Pancreas (tissue), 10 donors: ENCODE results near the gene CNTN5. TPM values are rescaled to one million over a fixed set of nuclear protein-coding genes. Genes with fewer than 3 reads are reported as not detected.

ENCODE experiments used
- ATAC-seq, 4 donors: fragments of 200-7000 bp; cut with Tn5 transposase; one replicate each; pipeline versions ENCODE4 v1.8.0 to v1.9.1; 2020; ENCODE audit warnings: mild to moderate bottlenecking in 4 of 4, moderate library complexity in 4 of 4
- DNase-seq, 6 donors: peaks; one replicate each; pipeline ENCODE4 v3.0.0-alpha.2; 2020
- FAIRE-seq: peaks from 2 replicates; lab custom pipeline; 2012; peaks lifted over from hg19 to GRCh38; lab: Jason Lieb, UNC
- H3K27ac ChIP-seq, 4 donors: fragments of 200-600 bp; sonication (generic); 1 replicate in 3 of 4; 2 replicates in 1 of 4; pipeline versions ENCODE4 v1.5.0 to v1.8.0; 2020
- H3K27me3 ChIP-seq, 4 donors: fragments of 200-600 bp; one replicate each; pipeline ENCODE4 v1.8.0; 2021
- H3K36me3 ChIP-seq, 3 donors: fragments of 200-600 bp; sonication (generic) in 1 of 3; one replicate each; pipeline versions ENCODE4 v1.5.0 to v1.8.0; 2020 to 2021
- H3K4me1 ChIP-seq, 3 donors: fragments of 200-600 bp; one replicate each; pipeline ENCODE4 v1.8.0; 2021
- H3K4me3 ChIP-seq, 4 donors: fragments of 200-600 bp; sonication (generic) in 2 of 4; one replicate each; pipeline versions ENCODE4 v1.5.0 to v1.8.0; 2020 to 2021
- H3K9me3 ChIP-seq, 4 donors: fragments of 200-600 bp; one replicate each; pipeline ENCODE4 v1.8.0; 2021
- WGBS, 2 donors: extraction: QIAGEN DNeasy Blood & Tissue Kit; methylation state at CpG; one replicate each; pipeline ENCODE4 v1.1.7; 2013; 5-methylcytosine and 5-hydroxymethylcytosine counted together
- intact Hi-C, 3 donors: fragments of 100-400 bp; cut with DNase I; formaldehyde crosslinking; loops; one replicate each; pipeline versions ENCODE4 v1.11.1 to v1.14.2; 2022
- polyA plus RNA-seq, 2 donors: library from polyadenylated mRNA; stranded (reverse); fragments of 200-250 nt; gene quantifications; one replicate each; pipeline ENCODE4 v1.2.3, GENCODE V29; 2013
- total RNA-seq, 6 donors: library from RNA; stranded (reverse); fragmentation: NEBNext Ultra II Directional in 4 of 6; extraction: Animal tissue kit (Norgen Biotek cat#: 25700) in 4 of 6; gene quantifications; one replicate each; pipeline versions ENCODE4 v1.2.1 to v1.2.4, GENCODE V29; 2021 to 2023
- TF ChIP-seq, protein P1 (sequence below), 4 donors: fragments of 200-600 bp; sonication (generic) in 3 of 4; IDR thresholded peaks; one replicate each; pipeline versions ENCODE4 v1.5.0 to v1.8.0; 2021; ENCODE audit warnings: antibody characterized with exemption in 4 of 4
- donor health status: healthy with polysubstance abuse.
- donor health status: DM: no; HTN: no; CAD: no; lungs with moderate emphysema.
- donor health status: DM: no; HTN: no; CAD: no.
- donor health status: control.
- donor health status: control.
- donor health status: Bipolar disorder and iron deficiency.
- donor health status: DM: yes; HTN: yes; CAD: no.
- donor health status: DM: no; HTN: no; CAD: no.
- donor health status: DM: no; HTN: no; CAD: no.
- donor health status: DM: yes; HTN: yes; CAD: no.

CNTN5 gene
- total and polyA plus RNA-seq, 8 donors, result 0.11 to 1.2 (median 0.58) TPM

DNA sequence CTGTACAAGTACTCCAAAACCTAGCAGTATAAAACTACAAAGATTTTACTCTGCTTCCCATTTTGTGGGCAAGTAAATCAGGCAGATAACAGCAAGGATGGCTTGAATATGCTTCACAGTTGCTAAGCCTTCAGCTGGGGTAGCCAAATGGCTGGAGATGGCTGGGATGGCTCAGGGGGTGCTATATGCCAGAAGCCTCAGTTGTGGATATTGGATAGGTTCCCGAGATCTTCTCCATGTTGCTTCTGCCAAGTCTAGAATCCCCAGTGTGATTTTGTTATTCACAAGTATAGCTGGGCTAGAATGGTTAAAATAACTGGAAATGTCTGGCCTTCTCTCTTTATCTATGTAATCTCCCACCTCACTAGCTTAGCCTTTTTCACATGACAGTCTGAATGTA, 1194.0 kb downstream of the CNTN5 start:
- intact Hi-C loops, result no loop called here
- Histone ChIP-seq H3K4me3 (no peak overlapping the region), H3K36me3 (no peaks in the 10 kb centered on the region), H3K4me1 (no peaks in the 10 kb centered on the region), H3K27me3 (no peaks in the 10 kb centered on the region), H3K27ac (no peak overlapping the region), H3K9me3 (no peaks in the 10 kb centered on the region)
- TF ChIP-seq, protein P1, sequence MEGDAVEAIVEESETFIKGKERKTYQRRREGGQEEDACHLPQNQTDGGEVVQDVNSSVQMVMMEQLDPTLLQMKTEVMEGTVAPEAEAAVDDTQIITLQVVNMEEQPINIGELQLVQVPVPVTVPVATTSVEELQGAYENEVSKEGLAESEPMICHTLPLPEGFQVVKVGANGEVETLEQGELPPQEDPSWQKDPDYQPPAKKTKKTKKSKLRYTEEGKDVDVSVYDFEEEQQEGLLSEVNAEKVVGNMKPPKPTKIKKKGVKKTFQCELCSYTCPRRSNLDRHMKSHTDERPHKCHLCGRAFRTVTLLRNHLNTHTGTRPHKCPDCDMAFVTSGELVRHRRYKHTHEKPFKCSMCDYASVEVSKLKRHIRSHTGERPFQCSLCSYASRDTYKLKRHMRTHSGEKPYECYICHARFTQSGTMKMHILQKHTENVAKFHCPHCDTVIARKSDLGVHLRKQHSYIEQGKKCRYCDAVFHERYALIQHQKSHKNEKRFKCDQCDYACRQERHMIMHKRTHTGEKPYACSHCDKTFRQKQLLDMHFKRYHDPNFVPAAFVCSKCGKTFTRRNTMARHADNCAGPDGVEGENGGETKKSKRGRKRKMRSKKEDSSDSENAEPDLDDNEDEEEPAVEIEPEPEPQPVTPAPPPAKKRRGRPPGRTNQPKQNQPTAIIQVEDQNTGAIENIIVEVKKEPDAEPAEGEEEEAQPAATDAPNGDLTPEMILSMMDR (IDR thresholded peaks at IDR 0.05), result no peak
- WGBS, 2 donors, result 67 to 92% methylated on average over 1 of the region's 1 CpG
- DNase-seq (no peak), FAIRE-seq (no peak), ATAC-seq (no peak)

DNA sequence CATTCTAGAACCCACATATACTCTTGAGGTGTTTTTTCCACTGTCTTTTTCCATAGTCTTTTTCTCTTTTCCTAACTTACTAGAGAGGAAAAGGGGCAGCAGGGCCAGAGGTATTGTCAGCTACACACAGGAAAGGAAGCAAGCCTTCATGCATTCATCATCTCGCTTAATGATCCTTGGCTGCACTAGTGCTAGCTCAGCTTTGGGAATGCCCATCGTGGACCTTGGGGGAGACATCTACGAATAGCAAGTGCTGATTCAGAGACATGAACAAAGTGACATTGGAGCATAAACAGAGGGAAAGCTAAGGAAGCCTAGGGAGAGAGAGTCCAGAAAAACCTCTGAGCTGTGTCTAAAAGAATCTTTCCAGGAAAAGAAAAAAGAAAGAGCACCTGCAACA, 1200.1 kb downstream of the CNTN5 start:
- FAIRE-seq, result no peak

DNA sequence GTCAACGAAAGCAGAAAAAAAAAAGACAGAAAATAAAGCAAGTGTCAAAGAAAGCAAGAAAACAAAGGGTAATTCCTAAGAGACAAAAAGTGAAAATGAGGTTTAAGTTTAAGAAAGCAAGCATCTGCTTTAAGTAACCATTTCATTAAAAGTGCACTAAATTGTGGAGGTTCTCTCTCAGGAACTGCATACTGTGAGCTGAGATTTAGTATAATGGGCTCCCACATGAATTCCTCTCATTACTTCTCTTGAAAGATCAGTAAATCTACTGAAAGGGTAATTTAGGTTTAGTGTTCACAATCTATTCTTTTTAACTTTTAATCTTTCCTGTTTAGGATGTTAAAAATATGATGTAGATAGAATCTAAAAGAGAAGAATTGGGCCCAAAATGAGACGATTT, 1201.0 kb downstream of the CNTN5 start:
- WGBS, 2 donors, result 56 to 60% methylated on average over 2 of the region's 2 CpGs
- H3K4me3 ChIP-seq, result no peak overlapping the region
- FAIRE-seq, result no peak
- H3K4me1 ChIP-seq, result no peaks in the 10 kb centered on the region
- TF ChIP-seq, protein P1 (IDR thresholded peaks at IDR 0.05), result no peak
- DNase-seq, result no peak
- H3K9me3 ChIP-seq, result no peaks in the 10 kb centered on the region
- no peaks in the 10 kb centered on the region for H3K27me3 ChIP-seq
- intact Hi-C loops, result no loop called here
- no peak for ATAC-seq
- H3K36me3 ChIP-seq, result no peaks in the 10 kb centered on the region
- no peak overlapping the region for H3K27ac ChIP-seq

More for the DNA sequence above, 1200.1 kb downstream of the CNTN5 start:
- no peak for ATAC-seq
- WGBS, 2 donors, result 67 to 71% methylated on average over 3 of the region's 3 CpGs
- TF ChIP-seq, protein P1 (IDR thresholded peaks at IDR 0.05), result no peak
- intact Hi-C loops, result no loop called here
- Histone ChIP-seq H3K9me3 (no peaks in the 10 kb centered on the region), H3K4me1 (no peaks in the 10 kb centered on the region), H3K27me3 (no peaks in the 10 kb centered on the region), H3K27ac (no peak overlapping the region), H3K36me3 (no peaks in the 10 kb centered on the region), H3K4me3 (no peak overlapping the region)
- no peak for DNase-seq

DNA sequence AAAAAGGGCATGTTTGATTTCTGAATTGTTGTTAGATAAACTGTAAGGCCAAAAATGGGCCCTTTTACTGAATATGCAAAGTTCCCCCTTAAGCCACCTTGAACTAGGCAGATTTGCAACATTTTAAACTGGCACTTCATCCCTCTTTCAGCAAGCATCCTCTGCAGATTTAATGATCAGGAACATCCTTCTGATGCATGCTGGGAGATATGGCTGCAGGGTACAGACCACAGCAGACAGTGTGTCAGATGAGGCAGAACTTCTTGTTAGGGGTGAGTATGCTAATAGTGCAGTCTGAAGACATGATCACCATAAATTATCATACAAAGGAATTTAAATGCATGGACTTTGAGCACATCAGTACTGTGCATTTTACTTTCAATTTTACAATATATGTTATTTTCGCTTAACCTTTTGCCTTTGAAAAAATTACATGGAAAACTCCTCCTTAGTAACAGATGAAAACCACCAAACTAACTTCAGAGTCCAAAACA, 1203.8 kb downstream of the CNTN5 start:
- FAIRE-seq (no peak), ATAC-seq (no peak), DNase-seq (no peak)
- 84 to 92% methylated on average over 1 of the region's 1 CpG for WGBS, 2 donors
- TF ChIP-seq, protein P1 (IDR thresholded peaks at IDR 0.05), result no peak
- H3K4me3 ChIP-seq, result no peak overlapping the region
- H3K4me1 ChIP-seq, result no peaks in the 10 kb centered on the region
- no peaks in the 10 kb centered on the region for H3K36me3 ChIP-seq
- no peaks in the 10 kb centered on the region for H3K9me3 ChIP-seq
- intact Hi-C loops, result no loop called here
- no peaks in the 10 kb centered on the region for H3K27me3 ChIP-seq
- H3K27ac ChIP-seq, result no peak overlapping the region

DNA sequence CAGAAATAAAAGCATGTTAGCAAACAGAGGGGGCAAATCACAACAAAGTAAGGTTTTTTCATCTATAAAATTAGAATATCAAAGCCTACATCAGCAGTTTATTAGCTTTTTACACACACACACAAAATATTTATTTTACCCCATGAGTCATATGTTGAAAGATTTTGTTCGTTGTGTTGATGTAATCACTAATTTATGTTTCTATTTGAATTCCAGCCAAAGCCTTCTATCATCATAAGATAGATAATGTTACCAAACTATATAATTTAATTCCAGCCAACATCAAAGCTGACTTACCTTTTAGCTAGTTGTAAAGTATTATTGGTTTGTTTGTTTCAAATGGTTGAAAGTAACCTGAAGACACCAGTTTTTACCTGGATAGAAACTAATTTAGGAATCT, 1208.3 kb downstream of the CNTN5 start:
- ATAC-seq (no peak), DNase-seq (no peak), FAIRE-seq (no peak)
- Histone ChIP-seq H3K36me3 (no peaks in the 10 kb centered on the region), H3K9me3 (no peaks in the 10 kb centered on the region), H3K27me3 (no peaks in the 10 kb centered on the region), H3K27ac (no peak overlapping the region), H3K4me1 (no peaks in the 10 kb centered on the region), H3K4me3 (no peak overlapping the region)
- TF ChIP-seq, protein P1 (IDR thresholded peaks at IDR 0.05), result no peak
- 24 to 33% methylated on average over 1 of the region's 1 CpG for WGBS, 2 donors
- intact Hi-C loops, result no loop called here
